ENCODE results near the gene MFN1.
"Not testable (repeated sequence)": the region's sequence is repeated elsewhere in the genome, so short reads cannot be mapped to it uniquely, and the experiment has no call there.

MFN1 gene

DNA sequence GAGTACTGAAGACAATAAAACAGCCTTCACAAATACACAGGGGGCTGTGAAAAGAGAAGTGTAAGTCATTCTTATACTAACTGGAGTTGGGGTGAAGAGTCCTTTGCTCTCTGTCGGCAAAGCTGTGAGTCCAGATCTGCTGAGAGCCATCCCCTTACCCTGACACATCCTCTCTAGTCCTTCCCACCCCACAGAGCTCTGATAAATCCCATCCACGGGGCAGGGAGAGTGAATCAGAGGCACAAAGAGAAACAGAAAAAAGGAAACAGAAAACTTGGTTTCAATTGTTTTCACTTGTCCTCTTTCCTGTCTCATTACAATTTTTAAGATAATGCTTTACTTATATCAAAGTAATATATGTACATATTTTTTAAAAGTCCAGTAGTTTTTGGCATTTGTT, 42.9 kb upstream of the MFN1 start:
- TF ChIP-seq, protein P1, sequence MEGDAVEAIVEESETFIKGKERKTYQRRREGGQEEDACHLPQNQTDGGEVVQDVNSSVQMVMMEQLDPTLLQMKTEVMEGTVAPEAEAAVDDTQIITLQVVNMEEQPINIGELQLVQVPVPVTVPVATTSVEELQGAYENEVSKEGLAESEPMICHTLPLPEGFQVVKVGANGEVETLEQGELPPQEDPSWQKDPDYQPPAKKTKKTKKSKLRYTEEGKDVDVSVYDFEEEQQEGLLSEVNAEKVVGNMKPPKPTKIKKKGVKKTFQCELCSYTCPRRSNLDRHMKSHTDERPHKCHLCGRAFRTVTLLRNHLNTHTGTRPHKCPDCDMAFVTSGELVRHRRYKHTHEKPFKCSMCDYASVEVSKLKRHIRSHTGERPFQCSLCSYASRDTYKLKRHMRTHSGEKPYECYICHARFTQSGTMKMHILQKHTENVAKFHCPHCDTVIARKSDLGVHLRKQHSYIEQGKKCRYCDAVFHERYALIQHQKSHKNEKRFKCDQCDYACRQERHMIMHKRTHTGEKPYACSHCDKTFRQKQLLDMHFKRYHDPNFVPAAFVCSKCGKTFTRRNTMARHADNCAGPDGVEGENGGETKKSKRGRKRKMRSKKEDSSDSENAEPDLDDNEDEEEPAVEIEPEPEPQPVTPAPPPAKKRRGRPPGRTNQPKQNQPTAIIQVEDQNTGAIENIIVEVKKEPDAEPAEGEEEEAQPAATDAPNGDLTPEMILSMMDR (IDR thresholded peaks at IDR 0.05; ENCODE audit: low read length, missing control alignments) = no peak
- no peak overlapping the region for H3K4me3 ChIP-seq (replicated peaks; ENCODE audit: low read depth, low read length)
- no peak for DNase-seq (ENCODE audit: low read depth)

DNA sequence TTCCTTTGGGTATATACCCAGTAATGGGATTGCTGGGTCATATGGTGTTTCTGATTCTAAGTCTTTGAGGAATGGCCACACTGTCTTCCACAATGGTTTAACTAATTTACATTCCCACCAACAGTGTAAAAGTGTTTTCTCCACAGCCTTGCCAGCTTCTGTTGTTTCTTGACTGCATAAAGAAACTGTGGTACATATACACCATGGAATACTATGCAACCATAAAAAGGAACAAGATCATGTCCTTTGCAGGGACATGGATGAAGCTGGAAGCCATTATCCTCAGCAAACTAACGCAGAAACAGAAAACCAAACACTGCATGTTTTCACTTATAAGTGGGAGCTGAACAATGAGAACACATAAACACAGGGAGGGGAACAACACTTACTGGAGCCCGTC, 40.1 kb upstream of the MFN1 start:
- DNase-seq (ENCODE audit: low read depth); H3K4me3 ChIP-seq (replicated peaks; ENCODE audit: low read depth, low read length): not testable (repeated sequence)

DNA sequence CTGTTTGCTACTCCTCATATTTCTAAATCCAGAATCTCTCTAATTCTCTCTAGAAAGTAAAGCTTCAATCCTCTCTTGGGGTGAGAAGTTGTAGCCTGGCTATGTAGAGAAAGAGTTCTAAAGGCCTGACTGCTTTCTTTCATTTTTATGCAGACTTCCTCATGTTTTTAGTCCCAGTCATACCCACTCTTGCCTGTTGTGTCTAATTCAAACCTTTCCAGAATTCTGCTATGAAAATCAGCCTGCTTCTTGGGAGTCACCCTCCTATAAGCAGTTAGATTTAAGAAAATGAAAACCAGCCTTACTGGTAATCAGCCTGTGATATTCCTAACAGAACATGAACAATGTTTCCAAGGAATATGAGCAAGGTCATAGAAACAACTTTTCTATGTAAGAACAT, 39.5 kb upstream of the MFN1 start:
- TF ChIP-seq, protein P1 (IDR thresholded peaks at IDR 0.05; ENCODE audit: low read length, missing control alignments) = no peak
- H3K4me3 ChIP-seq (replicated peaks; ENCODE audit: low read depth, low read length) = no peak overlapping the region
- no peak for DNase-seq (ENCODE audit: low read depth)

DNA sequence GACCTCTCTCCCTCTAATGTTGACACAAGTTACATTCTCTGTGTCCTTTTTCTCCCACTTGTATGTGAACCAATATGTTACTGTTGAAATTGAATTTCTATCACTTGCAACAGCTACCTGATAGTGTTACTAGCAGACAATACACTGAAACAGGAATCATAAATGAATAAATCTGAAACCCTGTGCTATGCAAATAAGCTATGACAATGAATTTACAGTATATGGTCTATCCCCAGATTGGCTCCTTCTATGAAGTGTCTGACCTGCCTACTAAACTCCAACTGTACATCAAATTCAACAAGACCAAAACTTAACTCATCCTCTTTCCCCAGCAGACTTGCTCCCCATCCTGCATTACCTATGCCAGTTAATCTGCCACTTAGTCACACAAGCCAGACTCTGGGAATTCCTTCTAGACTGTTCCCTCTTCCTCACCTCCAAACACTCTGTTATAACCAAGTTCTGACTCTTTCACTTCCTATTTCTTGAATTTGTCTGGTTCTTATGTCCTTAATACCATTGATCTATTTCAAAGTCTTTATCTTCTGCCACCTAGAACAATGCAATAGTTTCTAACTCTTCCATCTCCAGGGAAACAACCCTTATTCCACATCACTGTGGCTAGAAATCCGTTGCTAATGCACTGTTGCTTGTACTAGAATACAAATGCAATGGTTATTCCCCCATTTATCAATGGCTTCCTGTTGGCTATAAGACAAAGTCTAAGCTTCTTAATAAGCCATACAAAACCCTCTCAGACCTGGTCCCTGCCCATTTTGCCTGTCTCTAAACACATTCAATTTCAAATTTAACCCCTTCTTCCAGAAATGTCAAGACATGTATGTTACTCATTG, 38.1 kb upstream of the MFN1 start:
- no peak for DNase-seq (ENCODE audit: low read depth)
- TF ChIP-seq, protein P1 (IDR thresholded peaks at IDR 0.05; ENCODE audit: low read length, missing control alignments) = no peak
- H3K4me3 ChIP-seq (replicated peaks; ENCODE audit: low read depth, low read length) = no peak overlapping the region

DNA sequence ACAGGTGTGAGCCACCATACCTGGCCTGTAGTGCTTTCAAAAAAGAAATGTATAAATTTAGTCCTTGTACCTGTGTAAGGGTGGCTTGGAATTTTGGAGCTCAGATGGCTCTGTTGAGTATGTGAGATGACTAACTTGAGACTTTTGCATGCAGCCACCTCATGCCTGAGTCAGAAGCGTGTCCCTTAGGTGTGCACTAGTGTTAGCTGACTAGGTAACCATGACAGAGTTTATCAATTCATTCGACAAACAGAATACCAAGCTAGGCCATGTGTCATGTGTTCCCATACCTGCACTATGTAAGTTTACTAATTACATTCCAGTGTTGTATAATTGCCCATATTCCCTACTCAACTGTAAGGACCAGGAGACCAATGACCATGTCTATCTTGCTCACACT, 28.6 kb upstream of the MFN1 start:
- no peak overlapping the region for H3K4me3 ChIP-seq (replicated peaks; ENCODE audit: low read depth, low read length)
- TF ChIP-seq, protein P1 (IDR thresholded peaks at IDR 0.05; ENCODE audit: low read length, missing control alignments) = no peak
- no peak for DNase-seq (ENCODE audit: low read depth)

DNA sequence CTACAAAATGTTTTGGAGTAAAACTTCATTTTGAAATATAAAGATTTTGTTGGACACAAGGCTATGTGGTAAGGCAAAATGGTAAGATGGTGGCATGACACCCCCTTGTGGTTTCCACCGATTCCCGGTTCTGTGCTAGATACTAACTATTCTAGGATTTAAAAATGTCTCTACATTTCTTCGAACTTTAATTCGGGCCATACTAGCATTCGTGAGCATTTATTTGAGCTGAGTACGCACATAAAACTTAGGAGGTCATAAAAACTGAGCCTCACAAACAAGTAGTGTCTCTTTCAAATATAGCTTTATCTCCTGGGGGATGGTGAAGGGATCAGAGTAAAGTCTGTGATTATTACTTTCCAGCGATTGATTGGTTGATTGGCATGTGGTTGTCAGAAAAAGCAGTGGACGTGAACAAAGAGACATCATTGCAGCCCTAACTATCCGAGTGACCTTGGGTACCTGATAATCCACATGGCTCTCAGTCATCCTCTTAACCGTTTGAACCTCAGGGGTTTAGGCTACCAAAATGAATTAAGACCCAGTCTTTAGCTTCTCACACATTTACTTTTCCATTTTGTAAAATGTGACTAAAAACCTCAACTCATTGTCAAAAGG, 25.7 kb upstream of the MFN1 start:
- peak; percentile 72 for DNase-seq (ENCODE audit: low read depth)
- TF ChIP-seq, protein P1 (IDR thresholded peaks at IDR 0.05; ENCODE audit: low read length, missing control alignments) = peak; percentile 67
- H3K4me3 ChIP-seq (replicated peaks; ENCODE audit: low read depth, low read length) = peak overlapping the region; percentile 88

DNA sequence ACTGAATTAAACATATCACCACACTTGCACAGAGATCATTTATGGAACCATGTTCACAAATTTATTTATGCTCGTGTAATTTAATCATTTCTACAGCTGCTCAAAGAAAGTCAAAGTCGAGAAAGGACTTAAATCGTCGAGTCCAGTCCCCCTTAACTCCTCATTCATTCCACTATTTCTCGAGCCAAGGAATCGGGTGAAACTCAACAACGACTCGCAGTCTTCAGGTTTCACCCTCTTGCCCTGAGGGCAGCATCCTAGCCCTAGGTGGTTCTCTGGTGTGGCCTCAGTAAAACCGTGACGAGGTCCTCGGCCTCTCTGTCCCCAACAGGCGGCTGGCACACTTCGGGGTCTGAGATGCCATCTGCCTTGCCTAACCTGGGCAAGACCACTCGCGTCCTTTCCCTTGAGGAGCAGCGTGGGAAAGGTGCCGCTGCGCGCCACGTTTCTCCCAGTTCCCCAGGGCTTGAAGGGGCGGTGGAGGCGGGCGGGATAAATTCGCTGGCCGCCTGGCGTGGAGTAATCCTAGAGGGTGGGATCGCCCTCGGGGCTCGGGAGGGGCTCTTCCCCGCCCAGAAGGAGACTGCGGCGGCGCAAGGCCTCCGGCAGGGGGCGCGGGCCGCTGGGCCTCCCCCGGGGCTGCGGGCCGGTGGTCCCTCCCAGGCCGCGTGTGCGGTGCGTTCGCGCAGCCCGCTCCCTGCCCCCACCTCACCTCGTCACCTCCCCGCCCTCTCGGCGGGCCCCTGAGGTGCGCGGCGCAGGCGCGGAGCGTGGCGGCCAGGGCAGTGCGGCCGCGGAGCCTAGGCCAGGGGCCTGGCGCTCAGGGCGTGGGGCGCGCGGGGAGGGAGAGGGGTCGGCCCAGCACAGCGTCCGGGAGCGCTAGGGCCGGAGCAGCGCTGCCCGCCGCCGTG, 25.0 kb upstream of the MFN1 start, which contains the start of gene ZNF639:
Gene ZNF639, plus strand, starts transcription at position 746 of the 911 bp plus-strand sequence. CDS start 5,263 bp downstream, outside the sequence.
- H3K4me3 ChIP-seq (replicated peaks; ENCODE audit: low read depth, low read length) = peak within 1 kb of the TSS; percentile 88

More for the DNA sequence above, 25.0 kb upstream of the MFN1 start, which contains the start of gene ZNF639:
- peak; percentile 89 for DNase-seq (ENCODE audit: low read depth)
- TF ChIP-seq, protein P1 (IDR thresholded peaks at IDR 0.05; ENCODE audit: low read length, missing control alignments) = peak; percentile 40

Data from fibroblast of pulmonary artery (primary cell).